Endothelial cell of umbilical vein (primary cell): ENCODE results near the gene CBFA2T3.

Experiments
- EZH2 ChIP-seq: IDR thresholded peaks from 2 replicates; pipeline ENCODE4 v1.6.1; 2012; ENCODE audit warnings: borderline replicate concordance, low read depth, mild to moderate bottlenecking, moderate library complexity, low read length, inconsistent platforms; ENCODE audit not compliant: severe bottlenecking
- POLR2A ChIP-seq: IDR thresholded peaks from 2 replicates; pipeline ENCODE4 v1.6.1; 2012; ENCODE audit warnings: low read depth, mild to moderate bottlenecking, control low read depth, low read length
- POLR2AphosphoS5 ChIP-seq: IDR thresholded peaks from 2 replicates; pipeline ENCODE4 v1.6.1; 2012; ENCODE audit warnings: low read depth, mild to moderate bottlenecking, control low read depth, low read length, moderate library complexity; ENCODE audit not compliant: insufficient read depth
- TF ChIP-seq, protein P1 (sequence below), 2 donors: IDR thresholded peaks; 1 replicate in 1 of 2; 2 replicates in 1 of 2; pipeline ENCODE4 v1.5.1; 2011; ENCODE audit warnings: low read length in 2 of 2, mild to moderate bottlenecking in 2 of 2, moderate library complexity in 2 of 2, control low read depth in 1 of 2, inconsistent platforms in 1 of 2, low read depth in 1 of 2; ENCODE audit not compliant: insufficient read depth in 1 of 2; ENCODE audit errors: extremely low read depth in 1 of 2

DNA sequence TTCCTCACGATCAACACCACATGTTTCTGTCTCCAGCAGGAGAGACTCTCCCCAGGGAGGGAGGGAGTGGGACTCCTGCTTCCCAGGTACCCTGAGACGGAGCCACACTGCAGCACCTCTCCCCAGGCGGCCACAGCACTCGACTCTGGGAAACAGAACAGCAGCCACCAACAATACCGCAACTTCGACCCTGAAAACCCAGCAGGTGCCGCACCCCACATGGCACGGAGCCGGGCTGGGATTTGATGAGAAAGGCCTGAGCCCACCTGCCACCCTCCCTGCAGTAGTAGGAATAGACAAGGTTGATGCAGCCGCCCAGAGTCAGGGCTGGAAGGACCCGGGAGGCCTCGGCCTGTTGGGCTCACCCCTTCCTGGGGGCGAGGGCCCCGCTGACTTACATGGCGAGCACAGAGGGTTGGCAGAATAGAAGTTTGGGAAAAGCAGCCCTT is 134.7 kb downstream of the CBFA2T3 start:
- TF ChIP-seq, protein P1, sequence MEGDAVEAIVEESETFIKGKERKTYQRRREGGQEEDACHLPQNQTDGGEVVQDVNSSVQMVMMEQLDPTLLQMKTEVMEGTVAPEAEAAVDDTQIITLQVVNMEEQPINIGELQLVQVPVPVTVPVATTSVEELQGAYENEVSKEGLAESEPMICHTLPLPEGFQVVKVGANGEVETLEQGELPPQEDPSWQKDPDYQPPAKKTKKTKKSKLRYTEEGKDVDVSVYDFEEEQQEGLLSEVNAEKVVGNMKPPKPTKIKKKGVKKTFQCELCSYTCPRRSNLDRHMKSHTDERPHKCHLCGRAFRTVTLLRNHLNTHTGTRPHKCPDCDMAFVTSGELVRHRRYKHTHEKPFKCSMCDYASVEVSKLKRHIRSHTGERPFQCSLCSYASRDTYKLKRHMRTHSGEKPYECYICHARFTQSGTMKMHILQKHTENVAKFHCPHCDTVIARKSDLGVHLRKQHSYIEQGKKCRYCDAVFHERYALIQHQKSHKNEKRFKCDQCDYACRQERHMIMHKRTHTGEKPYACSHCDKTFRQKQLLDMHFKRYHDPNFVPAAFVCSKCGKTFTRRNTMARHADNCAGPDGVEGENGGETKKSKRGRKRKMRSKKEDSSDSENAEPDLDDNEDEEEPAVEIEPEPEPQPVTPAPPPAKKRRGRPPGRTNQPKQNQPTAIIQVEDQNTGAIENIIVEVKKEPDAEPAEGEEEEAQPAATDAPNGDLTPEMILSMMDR (IDR thresholded peaks at IDR 0.05; ENCODE audit: extremely low read depth in 1 of 2, insufficient read depth in 1 of 2, low read depth in 1 of 2, low read length in 2 of 2) = no peak
- no peak for TF ChIP-seq EZH2
- TF ChIP-seq POLR2AphosphoS5 = no peak
- TF ChIP-seq POLR2A = no peak
